Uterus (tissue), 2 donors: Measurements from ENCODE around the gene PEAK1.

Source experiments
- CTCF ChIP-seq, 4 experiments: fragments of 200-600 bp in 2 of 4; fragments of 450-650 bp in 2 of 4; sonication (generic) in 2 of 4; IDR thresholded peaks; one replicate each; pipeline ENCODE4 v1.5.1; 2016 to 2019; ENCODE audit warnings: antibody characterized with exemption in 4 of 4, mild to moderate bottlenecking in 2 of 4, moderate library complexity in 1 of 4
- POLR2A ChIP-seq, 2 donors: fragments of 450-650 bp; IDR thresholded peaks; one replicate each; pipeline ENCODE4 v1.6.1; 2016; ENCODE audit warnings: antibody characterized with exemption in 2 of 2, mild to moderate bottlenecking in 1 of 2, moderate library complexity in 1 of 2

DNA sequence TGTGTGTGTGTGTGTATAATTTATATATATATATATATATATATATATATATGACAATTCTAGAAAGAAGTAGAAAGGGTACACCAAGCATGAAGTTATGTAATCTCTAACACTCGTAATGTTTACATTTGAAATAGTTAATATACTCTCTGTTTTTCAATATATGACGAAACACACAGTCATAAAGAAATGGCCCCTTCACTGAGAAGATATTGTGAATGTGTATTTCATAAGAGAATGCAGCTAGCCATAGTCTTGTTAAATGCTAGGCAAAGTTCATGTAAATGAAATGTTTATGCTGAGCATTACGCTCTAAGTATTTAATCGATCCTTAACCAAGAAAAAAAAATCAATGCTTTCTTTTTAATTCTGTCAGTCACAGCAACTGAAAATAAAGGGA, 194.3 kb downstream of the PEAK1 start:
- TF ChIP-seq CTCF (IDR thresholded peaks at IDR 0.05) (no peak), POLR2A (IDR thresholded peaks at IDR 0.05) (no peak)
